ENCODE results near the gene CLEC2D. TPM values are rescaled to one million over a fixed set of nuclear protein-coding genes. Genes with fewer than 3 reads are reported as not detected.
A peak's percentile ranks its signal among the peaks of the same experiment; 100 is the strongest.
"Not testable (repeated sequence)": the region's sequence is repeated elsewhere in the genome, so short reads cannot be mapped to it uniquely, and the experiment has no call there.

The CLEC2D gene
- total and polyA plus RNA-seq, 2 experiments from 2014 or later, result 7.8 to 20.2 TPM

DNA sequence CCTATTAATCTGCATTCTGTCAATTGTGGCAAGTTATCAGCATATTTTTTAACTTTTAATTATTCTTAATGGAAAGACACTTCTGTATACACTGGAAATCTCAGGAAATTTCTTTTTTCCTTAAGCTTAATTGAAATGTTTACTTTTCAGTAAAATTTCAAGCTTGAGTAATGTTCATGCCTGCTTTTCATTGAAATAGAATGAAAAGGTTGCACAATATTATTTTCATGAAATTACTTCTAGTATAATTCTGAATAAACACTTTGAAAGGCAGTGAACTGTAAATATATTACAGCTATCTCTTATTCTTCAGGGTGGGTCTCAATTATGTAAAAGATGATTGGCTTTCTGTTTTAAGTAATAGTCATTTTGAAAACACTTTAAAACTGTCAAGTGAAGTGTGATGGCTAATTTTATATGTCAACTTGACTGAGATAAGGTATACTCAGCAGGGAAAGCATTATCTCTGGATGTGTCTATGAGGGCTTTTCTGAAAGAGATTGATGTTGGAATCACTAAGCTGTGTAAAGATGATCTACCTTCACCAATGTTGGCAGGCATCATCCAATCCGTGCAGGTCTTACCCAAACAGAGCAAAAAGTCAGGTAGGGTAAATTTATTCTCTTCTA, 29.9 kb downstream of the CLEC2D start:
- TF ChIP-seq, protein P1, sequence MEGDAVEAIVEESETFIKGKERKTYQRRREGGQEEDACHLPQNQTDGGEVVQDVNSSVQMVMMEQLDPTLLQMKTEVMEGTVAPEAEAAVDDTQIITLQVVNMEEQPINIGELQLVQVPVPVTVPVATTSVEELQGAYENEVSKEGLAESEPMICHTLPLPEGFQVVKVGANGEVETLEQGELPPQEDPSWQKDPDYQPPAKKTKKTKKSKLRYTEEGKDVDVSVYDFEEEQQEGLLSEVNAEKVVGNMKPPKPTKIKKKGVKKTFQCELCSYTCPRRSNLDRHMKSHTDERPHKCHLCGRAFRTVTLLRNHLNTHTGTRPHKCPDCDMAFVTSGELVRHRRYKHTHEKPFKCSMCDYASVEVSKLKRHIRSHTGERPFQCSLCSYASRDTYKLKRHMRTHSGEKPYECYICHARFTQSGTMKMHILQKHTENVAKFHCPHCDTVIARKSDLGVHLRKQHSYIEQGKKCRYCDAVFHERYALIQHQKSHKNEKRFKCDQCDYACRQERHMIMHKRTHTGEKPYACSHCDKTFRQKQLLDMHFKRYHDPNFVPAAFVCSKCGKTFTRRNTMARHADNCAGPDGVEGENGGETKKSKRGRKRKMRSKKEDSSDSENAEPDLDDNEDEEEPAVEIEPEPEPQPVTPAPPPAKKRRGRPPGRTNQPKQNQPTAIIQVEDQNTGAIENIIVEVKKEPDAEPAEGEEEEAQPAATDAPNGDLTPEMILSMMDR (IDR thresholded peaks at IDR 0.05; ENCODE audit: low read depth, low read length), result no peak
- peak in 1 of 2 donors; percentile 13 for DNase-seq (ENCODE audit: low read depth in 1 of 2, low spot score in 1 of 2)
- Histone ChIP-seq H3K36me3 (no peaks in the 10 kb centered on the region), H3K27ac (no peak overlapping the region), H3K9me3 (ENCODE audit: low read depth) (no peaks in the 10 kb centered on the region), H3K4me1 (ENCODE audit: low read depth) (peaks cover 28% of the 10 kb centered on the region), H3K4me3 (no peak overlapping the region), H3K27me3 (no peaks in the 10 kb centered on the region)

DNA sequence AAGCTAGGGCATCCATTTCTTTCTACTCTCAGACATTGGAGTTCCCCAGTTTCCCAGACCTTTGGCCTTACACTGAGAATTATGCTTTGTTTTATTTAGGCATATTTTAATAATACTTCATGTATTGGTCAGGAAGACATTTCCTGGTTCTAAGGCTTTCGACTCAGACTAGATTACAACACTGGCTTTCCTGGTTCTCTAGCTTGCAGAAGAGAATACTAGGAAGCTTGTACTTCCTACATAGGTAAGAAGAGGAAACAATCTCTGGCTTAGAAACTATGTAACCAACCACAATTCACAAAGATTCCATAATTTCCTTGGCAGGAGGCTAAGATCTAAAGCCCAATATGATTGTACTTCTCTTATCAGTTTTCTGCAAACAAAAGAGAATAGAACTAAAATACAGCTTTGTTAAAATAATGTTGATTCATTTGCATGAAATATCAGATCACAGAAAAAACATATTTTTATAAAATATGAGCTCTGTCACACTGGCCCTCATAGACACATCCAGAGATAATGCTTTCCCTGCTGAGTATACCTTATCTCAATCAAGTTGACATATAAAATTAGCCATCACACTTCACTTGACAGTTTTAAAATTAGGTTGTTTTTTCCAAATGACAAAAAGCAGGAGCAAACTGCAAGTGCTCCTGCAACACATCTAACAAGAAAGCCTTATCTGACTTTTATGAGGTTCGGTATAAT, 30.5 kb downstream of the CLEC2D start:
- Histone ChIP-seq H3K9me3 (ENCODE audit: low read depth) (no peaks in the 10 kb centered on the region), H3K4me1 (ENCODE audit: low read depth) (peaks cover 25% of the 10 kb centered on the region), H3K4me3 (no peak overlapping the region), H3K36me3 (no peaks in the 10 kb centered on the region), H3K27ac (no peak overlapping the region), H3K27me3 (no peaks in the 10 kb centered on the region)
- TF ChIP-seq, protein P1 (IDR thresholded peaks at IDR 0.05; ENCODE audit: low read depth, low read length), result no peak
- peak in 1 of 2 donors; percentile 33 for DNase-seq (ENCODE audit: low read depth in 1 of 2, low spot score in 1 of 2)

DNA sequence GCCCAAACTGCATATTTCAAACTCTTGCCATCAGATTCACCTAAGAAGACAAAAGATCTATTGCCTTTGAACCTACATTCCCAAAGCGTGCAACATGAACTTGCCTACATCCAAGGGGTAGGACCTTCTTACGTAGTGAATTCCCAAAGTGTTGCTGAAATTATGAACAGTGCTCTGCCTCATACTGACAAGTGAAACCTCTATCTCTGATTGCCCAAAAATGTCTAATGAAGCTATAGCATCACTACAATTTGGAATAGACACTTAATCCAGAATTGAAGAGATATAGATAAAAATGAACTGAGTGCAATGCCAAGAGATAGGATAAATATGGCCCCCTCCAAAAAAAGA, 31.1 kb downstream of the CLEC2D start:
- Histone ChIP-seq H3K36me3 (no peaks in the 10 kb centered on the region), H3K9me3 (ENCODE audit: low read depth) (no peaks in the 10 kb centered on the region), H3K27ac (no peak overlapping the region), H3K27me3 (no peaks in the 10 kb centered on the region), H3K4me3 (no peak overlapping the region), H3K4me1 (ENCODE audit: low read depth) (peaks cover 25% of the 10 kb centered on the region)
- DNase-seq (ENCODE audit: low read depth in 1 of 2, low spot score in 1 of 2), result no peak
- TF ChIP-seq, protein P1 (IDR thresholded peaks at IDR 0.05; ENCODE audit: low read depth, low read length), result no peak

DNA sequence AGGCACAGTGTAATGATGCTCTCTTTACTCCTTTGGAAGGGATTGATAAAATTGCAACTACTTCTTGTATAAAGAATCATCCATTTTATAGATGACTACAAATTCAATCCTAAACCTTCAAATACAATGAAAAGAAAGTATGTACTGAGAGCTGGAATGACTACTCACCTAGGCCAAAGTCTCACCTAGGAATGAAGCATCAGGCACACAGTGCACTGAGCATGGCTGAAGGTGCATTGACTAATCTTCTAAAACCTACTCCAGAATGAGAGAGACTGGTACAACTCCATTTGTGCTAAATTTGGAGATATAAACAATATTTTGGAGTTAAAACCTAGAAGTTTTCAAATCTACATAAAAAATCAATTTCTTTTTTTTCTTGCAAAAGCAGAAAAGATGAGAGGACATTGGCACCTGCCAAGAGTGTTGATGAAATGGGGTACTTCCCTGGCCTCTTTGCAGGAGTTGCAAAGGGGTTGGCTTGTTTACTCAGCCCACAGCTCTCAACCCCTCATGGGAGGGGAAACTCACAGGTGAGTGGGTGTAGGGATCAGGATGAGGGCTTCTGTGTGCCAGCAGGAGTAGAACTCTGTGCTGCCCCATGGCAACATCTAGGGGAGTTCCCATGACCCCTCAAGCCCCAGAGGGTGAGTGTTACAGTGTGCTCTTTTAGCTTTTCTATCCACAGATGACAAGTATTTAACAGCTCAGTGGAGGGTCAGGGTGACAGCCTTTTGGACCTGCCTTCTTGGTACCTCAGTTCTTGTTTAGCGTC, 32.1 kb downstream of the CLEC2D start:
- H3K27me3 ChIP-seq, result no peaks in the 10 kb centered on the region
- TF ChIP-seq, protein P1 (IDR thresholded peaks at IDR 0.05; ENCODE audit: low read depth, low read length), result no peak
- H3K4me1 ChIP-seq (ENCODE audit: low read depth), result peaks cover 25% of the 10 kb centered on the region
- H3K27ac ChIP-seq, result no peak overlapping the region
- H3K36me3 ChIP-seq, result no peaks in the 10 kb centered on the region
- DNase-seq (ENCODE audit: low read depth in 1 of 2, low spot score in 1 of 2), result no peak
- H3K9me3 ChIP-seq (ENCODE audit: low read depth), result no peaks in the 10 kb centered on the region
- no peak overlapping the region for H3K4me3 ChIP-seq

DNA sequence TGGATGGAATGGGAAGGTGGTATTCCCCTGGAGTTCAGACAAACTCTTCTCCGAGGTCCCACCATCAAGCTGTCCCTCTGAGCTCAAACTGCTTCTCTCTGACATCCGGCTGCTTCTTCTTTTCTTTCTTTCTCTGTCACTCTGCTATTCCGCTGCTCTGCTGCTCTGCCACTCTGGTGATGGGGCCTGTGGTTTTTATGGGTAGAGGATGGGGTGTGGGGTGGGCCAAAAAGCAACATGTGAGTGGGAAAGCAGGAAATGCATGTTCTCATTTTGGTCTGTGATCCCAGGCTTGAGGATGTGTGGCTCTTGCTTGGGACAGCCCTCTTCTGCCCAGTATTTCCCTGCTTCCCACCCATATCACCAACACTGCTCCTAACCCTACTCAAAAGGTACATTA, 32.7 kb downstream of the CLEC2D start:
- TF ChIP-seq, protein P1 (IDR thresholded peaks at IDR 0.05; ENCODE audit: low read depth, low read length), result no peak
- H3K4me1 ChIP-seq (ENCODE audit: low read depth), result peaks cover 25% of the 10 kb centered on the region

DNA sequence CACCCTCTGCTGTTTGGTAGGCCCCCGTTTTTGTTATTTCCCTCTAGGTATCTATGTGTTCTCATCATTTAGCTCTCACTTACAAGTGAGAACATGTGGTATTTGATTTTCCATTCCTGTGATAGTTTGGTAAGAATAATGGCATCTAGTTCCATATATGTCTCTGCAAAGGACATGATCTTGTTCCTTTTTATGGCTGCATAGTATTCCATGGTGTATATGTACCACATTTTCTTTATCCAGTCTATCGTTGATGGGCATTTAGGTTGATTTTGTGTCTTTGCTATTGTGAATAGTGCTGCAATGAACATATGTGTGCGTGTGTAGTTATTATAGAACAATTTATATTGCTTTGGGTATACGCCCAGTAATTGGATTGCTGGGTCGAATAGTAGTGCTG, 35.0 kb downstream of the CLEC2D start:
- DNase-seq (ENCODE audit: low read depth in 1 of 2, low spot score in 1 of 2); H3K9me3 ChIP-seq (ENCODE audit: low read depth); H3K27me3 ChIP-seq; H3K27ac ChIP-seq; H3K36me3 ChIP-seq; H3K4me3 ChIP-seq: not testable (repeated sequence)
- peaks cover 16% of the 10 kb centered on the region for H3K4me1 ChIP-seq (ENCODE audit: low read depth)

More for the DNA sequence above, 32.7 kb downstream of the CLEC2D start:
- no peaks in the 10 kb centered on the region for H3K27me3 ChIP-seq
- H3K27ac ChIP-seq, result no peak overlapping the region
- H3K36me3 ChIP-seq, result no peaks in the 10 kb centered on the region
- no peaks in the 10 kb centered on the region for H3K9me3 ChIP-seq (ENCODE audit: low read depth)
- DNase-seq (ENCODE audit: low read depth in 1 of 2, low spot score in 1 of 2), result no peak
- H3K4me3 ChIP-seq, result no peak overlapping the region
